Measurements from ENCODE around the gene FRYL. TPM values are rescaled to one million over a fixed set of nuclear protein-coding genes. Genes with fewer than 3 reads are reported as not detected.
"Not testable (repeated sequence)": the region's sequence is repeated elsewhere in the genome, so short reads cannot be mapped to it uniquely, and the experiment has no call there.

The FRYL gene
- total RNA-seq, 1 experiment from 2014 or later: 45.8 TPM

DNA sequence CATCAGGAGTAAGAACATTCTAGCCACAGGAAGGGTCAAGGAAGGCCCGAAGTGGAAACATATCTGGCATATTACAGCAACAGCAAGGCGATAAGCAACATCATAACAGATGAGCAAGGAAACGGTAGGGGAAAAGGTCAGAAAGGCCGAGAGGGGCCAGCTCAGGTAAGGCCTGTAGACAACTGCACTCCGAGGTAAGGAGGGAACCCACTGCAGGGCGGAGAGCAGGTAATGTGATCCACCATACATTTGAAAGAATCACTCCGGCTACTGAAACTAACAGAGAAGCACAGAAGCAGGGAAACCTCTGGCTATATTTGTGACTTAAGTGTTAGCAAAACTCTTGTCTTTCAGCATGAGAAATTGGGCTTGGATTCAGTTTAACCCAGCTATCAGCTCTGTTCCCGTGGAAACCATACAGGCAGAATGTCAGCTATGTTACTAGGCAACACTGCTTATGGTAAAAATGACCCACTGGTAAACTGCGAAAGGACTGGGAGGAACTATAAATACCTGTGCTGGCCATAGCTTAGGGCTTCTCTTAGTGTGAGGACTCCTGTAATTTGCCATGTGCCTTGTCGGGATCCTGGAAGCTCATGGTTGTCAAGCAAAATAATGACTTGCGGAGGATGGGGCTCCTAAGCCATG lies 31.0 kb downstream of the FRYL start:
- TF ChIP-seq, protein P1, sequence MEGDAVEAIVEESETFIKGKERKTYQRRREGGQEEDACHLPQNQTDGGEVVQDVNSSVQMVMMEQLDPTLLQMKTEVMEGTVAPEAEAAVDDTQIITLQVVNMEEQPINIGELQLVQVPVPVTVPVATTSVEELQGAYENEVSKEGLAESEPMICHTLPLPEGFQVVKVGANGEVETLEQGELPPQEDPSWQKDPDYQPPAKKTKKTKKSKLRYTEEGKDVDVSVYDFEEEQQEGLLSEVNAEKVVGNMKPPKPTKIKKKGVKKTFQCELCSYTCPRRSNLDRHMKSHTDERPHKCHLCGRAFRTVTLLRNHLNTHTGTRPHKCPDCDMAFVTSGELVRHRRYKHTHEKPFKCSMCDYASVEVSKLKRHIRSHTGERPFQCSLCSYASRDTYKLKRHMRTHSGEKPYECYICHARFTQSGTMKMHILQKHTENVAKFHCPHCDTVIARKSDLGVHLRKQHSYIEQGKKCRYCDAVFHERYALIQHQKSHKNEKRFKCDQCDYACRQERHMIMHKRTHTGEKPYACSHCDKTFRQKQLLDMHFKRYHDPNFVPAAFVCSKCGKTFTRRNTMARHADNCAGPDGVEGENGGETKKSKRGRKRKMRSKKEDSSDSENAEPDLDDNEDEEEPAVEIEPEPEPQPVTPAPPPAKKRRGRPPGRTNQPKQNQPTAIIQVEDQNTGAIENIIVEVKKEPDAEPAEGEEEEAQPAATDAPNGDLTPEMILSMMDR (IDR thresholded peaks at IDR 0.05; ENCODE audit: unreplicated experiment): no peak
- Mint-ChIP-seq H3K9me3 (ENCODE audit: low read depth, unreplicated experiment) (no peaks in the 10 kb centered on the region), H3K27ac (ENCODE audit: unreplicated experiment) (no peak overlapping the region), H3K27me3 (ENCODE audit: unreplicated experiment) (no peaks in the 10 kb centered on the region), H3K4me3 (ENCODE audit: low read depth, unreplicated experiment) (no peak overlapping the region), H3K36me3 (ENCODE audit: insufficient read depth, unreplicated experiment) (no peaks in the 10 kb centered on the region), H3K4me1 (ENCODE audit: low read depth, unreplicated experiment) (peaks cover 30% of the 10 kb centered on the region)
- no peak for DNase-seq
- intact Hi-C loops (cut with micrococcal nuclease; ENCODE audit: unreplicated experiment): no loop called here
- BruUV-seq (replicated peaks): no TSS peak
- CTCF ChIA-PET: no interaction called here

DNA sequence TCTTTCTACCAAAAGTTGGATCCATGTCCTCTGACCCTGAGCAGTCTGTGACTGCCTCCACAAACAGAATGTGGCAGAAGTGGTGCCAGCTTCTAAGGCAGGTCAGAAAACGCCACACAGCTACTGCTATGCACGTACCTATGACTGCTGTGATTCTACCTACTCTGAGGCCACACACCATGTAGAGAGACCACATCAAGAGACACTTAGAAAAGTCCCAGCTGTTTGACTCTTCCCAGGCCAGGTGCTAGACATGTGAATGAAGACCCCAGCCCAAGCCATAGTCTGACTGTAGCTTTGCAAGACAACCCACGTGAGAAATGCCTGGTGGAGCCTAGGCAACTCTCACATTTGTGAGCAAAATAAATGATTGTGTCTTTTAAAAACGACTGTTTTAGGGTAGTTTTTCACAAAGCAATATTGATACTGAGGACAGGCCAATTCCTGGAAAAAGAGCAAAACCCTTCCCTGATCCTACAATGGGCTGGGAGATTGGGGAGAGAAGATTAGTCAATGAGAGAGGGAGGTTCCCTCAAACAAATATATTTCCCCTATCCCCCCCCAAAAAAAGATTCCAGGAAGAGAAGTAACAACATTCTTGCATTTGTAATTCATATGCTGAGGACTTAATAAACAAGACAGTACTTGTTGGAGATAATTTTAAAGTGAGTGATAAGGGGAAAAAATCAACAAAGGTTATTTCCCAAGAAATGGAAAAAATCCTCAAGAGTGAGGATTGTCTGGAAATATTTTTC lies 33.3 kb downstream of the FRYL start:
- no peaks in the 10 kb centered on the region for H3K9me3 Mint-ChIP-seq (ENCODE audit: low read depth, unreplicated experiment)

DNA sequence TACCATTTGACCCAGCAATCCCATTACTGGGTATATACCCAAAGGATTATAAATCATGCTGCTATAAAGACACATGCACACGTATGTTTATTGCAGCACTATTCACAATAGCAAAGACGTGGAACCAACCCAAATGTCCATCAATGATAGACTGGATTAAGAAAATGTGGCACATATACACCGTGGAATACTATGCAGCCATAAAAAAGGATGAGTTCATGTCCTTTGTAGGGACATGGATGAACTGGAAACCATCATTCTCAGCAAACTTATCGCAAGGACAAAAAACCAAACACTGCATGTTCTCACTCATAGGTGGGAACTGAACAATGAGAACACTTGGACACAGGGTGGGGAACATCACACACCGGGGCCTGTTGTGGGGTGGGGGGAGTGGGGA lies 34.9 kb downstream of the FRYL start:
- H3K27me3 Mint-ChIP-seq (ENCODE audit: unreplicated experiment); intact Hi-C loops (cut with micrococcal nuclease; ENCODE audit: unreplicated experiment); H3K27ac Mint-ChIP-seq (ENCODE audit: unreplicated experiment); H3K4me1 Mint-ChIP-seq (ENCODE audit: low read depth, unreplicated experiment); H3K9me3 Mint-ChIP-seq (ENCODE audit: low read depth, unreplicated experiment); DNase-seq; BruUV-seq (replicated peaks); H3K4me3 Mint-ChIP-seq (ENCODE audit: low read depth, unreplicated experiment); H3K36me3 Mint-ChIP-seq (ENCODE audit: insufficient read depth, unreplicated experiment); CTCF ChIA-PET: not testable (repeated sequence)

More for the DNA sequence above, 33.3 kb downstream of the FRYL start:
- Mint-ChIP-seq H3K36me3 (ENCODE audit: insufficient read depth, unreplicated experiment) (no peaks in the 10 kb centered on the region), H3K27me3 (ENCODE audit: unreplicated experiment) (no peaks in the 10 kb centered on the region), H3K4me1 (ENCODE audit: low read depth, unreplicated experiment) (peaks cover 16% of the 10 kb centered on the region), H3K27ac (ENCODE audit: unreplicated experiment) (no peak overlapping the region), H3K4me3 (ENCODE audit: low read depth, unreplicated experiment) (no peak overlapping the region)
- intact Hi-C loops (cut with micrococcal nuclease; ENCODE audit: unreplicated experiment): no loop called here
- DNase-seq: no peak
- TF ChIP-seq, protein P1 (IDR thresholded peaks at IDR 0.05; ENCODE audit: unreplicated experiment): no peak
- CTCF ChIA-PET: no interaction called here
- BruUV-seq (replicated peaks): no TSS peak

DNA sequence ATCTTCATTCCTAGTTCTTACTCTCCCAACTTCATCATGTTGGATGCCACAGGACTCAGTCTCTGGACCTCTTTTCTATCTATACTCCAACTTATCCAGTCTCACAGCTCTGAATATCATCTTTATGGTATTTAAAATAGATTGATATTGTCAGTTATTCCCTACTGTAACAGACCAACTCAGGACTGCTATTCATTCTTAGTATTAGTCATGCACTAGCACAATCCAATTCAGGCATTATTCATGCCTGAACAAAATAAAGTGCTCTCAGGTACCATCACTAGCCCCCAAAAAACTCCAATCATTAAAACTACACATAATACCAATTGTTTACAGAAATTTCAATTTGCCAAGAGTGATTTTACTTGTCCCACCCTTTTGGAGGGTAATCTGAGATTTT lies 37.7 kb downstream of the FRYL start:
- intact Hi-C loops (cut with micrococcal nuclease; ENCODE audit: unreplicated experiment): no loop called here
- no TSS peak for BruUV-seq (replicated peaks)
- H3K27me3 Mint-ChIP-seq (ENCODE audit: unreplicated experiment): no peaks in the 10 kb centered on the region
- H3K4me1 Mint-ChIP-seq (ENCODE audit: low read depth, unreplicated experiment): peaks cover 12% of the 10 kb centered on the region
- no peak for DNase-seq
- no peak overlapping the region for H3K27ac Mint-ChIP-seq (ENCODE audit: unreplicated experiment)
- H3K4me3 Mint-ChIP-seq (ENCODE audit: low read depth, unreplicated experiment): no peak overlapping the region
- no peaks in the 10 kb centered on the region for H3K9me3 Mint-ChIP-seq (ENCODE audit: low read depth, unreplicated experiment)
- CTCF ChIA-PET: no interaction called here
- TF ChIP-seq, protein P1 (IDR thresholded peaks at IDR 0.05; ENCODE audit: unreplicated experiment): no peak
- no peaks in the 10 kb centered on the region for H3K36me3 Mint-ChIP-seq (ENCODE audit: insufficient read depth, unreplicated experiment)

DNA sequence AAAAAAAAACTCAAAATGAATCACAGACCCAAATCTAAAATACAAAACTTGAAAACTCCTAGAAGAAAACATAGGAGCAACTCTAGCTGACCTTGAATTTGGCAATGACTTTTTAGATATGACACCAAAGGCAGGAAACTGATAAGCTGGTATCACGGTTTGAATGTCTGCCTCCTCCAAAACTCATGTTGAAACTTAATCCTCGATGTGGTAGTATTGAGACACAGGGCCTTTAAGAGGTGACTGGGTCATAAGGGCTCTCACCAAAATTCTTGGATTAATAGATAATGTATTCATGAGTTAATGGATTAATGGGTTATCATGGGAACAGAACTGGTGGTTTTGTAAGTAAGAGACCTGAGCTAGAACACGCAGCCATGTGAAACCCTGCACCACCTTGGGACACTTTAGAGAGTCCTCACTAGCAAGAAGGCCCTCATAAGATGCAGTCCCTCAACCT lies 40.5 kb downstream of the FRYL start:
- CTCF ChIA-PET: no interaction called here
- BruUV-seq (replicated peaks): no TSS peak
- H3K36me3 Mint-ChIP-seq (ENCODE audit: insufficient read depth, unreplicated experiment): no peaks in the 10 kb centered on the region
- TF ChIP-seq, protein P1 (IDR thresholded peaks at IDR 0.05; ENCODE audit: unreplicated experiment): no peak
- no peaks in the 10 kb centered on the region for H3K27me3 Mint-ChIP-seq (ENCODE audit: unreplicated experiment)
- intact Hi-C loops (cut with micrococcal nuclease; ENCODE audit: unreplicated experiment): no loop called here
- peaks cover 19% of the 10 kb centered on the region for H3K4me1 Mint-ChIP-seq (ENCODE audit: low read depth, unreplicated experiment)
- no peaks in the 10 kb centered on the region for H3K9me3 Mint-ChIP-seq (ENCODE audit: low read depth, unreplicated experiment)
- no peak for DNase-seq
- H3K27ac Mint-ChIP-seq (ENCODE audit: unreplicated experiment): no peak overlapping the region
- no peak overlapping the region for H3K4me3 Mint-ChIP-seq (ENCODE audit: low read depth, unreplicated experiment)

All from Calu3 (cell line).